GM04503 (cell line): ENCODE measurements around the gene TH.

ENCODE experiments used
- DNase-seq: peaks from one replicate; pipeline ENCODE4 v3.0.0-alpha.2; 2012; ENCODE audit warnings: low read depth

Gene TH

DNA sequence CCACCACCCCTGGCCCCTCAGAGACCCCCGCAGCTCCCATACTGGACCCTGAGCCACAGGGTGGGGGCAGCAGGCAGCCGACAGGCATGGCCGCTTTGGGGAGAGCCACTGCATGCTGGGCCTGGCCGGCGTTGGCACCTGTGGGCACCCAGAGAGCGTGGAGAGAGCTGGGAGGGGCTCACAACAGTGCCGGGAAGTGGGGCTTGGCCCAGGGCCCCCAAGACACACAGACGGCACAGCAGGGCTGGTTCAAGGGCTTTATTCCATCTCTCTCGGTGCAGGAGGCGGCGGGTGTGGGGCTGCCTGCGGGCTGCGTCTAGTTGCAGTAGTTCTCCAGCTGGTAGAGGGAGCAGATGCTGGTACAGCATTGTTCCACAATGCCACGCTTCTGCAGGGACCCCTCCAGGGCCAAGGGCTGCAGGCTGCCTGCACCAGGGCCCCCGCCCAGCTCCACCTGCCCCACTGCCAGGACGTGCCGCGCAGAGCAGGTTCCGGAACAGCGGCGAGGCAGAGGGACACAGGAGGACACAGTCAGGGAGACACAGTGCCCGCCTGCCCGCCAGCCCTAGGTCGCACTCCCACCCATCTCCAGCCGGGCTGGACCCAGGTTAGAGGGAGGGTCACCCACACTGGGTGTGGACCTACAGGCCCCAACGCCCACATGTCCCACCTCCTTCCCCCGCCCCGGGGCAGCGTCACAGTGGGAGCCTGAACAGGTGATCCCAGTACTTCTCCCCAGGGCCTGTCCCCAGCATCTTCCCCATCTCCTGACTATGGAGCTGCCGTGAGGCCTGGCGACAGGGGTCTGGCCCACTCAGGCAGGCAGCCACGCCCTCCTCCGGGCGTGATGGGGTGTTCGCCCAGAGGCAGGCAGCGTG, 11.8 kb downstream of the TH start:
- DNase-seq, result no peak

DNA sequence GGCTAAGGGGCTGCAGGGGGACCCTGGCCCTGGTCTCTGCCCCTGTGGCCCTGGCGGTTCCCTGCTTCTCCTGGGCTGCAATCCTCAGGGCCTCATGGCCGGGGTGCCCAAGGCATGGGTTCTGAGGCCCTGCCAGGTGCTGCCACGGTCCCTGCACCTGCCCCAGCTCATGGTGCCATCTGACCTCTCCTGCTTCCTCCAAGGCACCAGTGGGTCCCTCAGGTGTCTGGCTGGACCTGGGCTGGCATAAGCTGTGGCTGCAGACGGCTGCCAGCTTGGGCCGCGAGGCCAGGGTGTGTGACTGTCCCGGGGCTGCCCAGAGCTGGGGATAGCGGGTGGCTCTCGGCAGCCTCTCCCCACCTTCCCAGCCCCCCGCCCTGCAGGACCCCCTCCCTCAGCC, 12.6 kb downstream of the TH start:
- no peak for DNase-seq

DNA sequence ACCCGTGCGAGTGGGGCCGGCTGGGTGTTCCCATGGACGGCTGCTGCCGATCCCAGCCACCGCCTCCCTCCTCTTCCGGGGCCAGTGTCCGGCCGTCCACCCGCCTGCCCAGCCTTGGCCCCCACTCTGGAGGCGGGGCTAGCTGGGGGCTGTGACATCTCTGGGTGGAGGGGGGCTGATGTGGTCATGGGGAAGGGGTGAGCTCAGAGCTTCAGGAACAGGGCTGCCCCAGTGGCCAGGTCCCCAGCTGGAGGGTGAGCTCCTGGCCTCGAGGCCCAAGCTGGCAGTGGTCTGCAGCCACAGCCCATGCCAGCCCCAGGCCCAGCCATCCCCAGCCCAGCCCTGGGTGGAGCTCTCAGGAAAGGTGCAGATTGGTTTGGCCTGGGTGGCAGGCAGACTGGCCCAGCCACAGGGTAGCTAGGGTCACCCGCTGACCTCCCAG, 13.3 kb downstream of the TH start:
- no peak for DNase-seq

DNA sequence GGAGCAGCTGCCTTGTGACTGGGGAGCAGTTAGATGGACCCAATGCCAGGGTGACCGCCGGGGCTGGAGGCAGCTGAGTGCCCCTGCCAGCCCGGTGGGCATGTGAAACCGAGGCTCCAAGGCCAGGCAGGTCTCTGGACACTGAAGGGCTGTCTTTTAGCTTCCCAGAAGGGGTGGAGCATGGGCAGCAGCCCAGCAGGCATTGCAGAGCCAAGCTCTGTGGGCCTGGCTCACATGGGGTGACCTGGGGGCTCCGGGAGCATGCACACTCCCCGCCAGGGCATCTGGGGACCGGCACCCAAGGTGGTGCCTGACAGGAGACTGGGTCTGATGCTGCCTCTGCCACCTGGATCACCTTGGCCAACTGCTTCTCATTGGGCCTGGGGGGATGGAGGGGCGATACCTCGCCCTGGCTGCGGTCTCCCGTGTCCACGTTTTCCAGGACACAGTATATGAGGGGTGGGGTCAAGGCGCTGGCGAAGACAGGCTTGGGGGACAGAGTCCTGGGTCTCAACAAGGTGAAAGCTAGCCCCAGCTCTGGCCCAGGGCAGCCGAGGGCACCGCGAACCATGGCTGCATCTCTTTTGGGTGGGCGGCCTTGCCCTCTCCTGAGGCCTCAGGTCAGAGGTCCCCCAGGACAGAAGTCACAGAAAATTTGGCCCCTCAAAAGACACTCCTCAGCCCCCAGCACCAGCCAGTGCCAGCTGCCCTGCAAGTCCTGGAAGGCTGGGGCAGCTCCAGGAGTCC, 14.1 kb downstream of the TH start:
- no peak for DNase-seq

DNA sequence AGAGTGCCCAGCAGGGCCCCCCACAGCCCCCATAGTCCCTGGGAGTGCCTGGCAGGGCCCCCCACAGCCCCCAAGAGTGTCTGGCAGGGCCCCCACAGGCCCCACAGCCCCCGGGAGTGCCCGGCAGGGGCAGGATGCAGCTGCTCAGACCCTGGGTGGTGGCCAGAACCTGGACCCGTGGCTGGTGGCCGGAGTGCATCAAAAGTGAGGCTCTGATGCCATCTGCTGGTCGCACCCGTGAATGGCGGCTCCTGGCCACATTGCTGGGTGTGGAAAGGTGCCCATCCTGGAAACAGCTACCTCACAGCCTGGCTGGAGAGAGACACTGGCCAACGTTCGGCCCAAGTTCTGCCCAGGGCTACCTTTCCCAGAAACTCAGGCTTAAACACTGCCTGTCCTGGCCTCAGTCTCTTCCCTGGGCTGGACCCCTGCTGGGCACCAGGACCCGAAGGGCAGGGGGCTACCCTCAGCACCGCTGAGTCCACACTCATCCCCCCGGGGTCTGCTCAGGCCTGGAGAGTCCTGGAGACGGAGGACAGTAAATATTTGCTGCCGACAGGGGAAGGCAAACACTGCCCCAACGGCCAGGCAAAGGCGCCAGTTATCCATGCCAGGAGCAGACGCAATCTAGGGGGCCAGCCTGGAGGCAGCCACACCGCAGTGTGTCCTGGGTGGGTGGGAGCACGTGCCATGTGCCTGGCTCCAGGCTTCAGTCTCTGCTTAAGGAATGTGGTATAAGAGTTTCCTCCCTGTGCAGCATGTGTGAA, 15.0 kb downstream of the TH start:
- no peak for DNase-seq

DNA sequence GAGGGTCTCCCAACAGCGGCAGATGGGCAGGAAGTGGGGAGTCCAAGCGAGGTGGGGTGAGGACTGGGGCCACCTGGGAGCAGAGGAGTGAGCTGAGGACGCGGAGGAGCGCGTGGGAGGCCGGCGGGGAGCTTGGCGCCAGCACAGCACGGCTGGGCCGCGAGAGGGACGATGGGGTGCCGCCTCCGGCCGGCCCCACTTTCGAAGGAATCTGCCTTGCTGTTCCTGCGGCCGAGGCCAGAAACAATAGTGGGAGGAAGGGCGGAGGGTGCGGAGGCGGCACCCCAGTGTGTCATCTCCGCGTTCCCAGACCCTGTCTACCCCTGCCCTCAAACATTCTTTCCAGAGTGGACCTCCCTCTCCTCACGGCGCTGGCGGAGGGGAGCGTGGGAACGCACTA, 16.1 kb downstream of the TH start:
- DNase-seq, result no peak

DNA sequence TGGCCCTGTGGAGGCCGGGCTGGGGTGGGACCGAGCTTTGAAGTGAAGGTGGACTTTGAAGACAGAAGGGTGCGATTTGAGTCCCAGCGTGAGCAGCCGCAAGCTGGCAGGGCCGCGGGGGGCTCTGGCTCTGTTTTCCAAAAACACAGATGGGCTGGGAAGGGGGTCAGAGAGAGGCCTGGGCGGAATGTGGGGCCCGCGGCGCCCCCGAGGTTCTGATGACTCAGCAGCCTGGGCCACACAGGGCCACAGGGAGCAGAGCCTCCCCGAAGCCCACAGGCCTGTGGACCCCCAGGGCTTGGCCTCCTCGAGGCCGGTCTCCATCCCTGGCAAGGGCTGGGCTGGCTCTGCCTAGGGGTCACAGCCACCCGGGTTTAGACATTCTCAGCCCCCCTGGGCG, 16.7 kb downstream of the TH start:
- DNase-seq, result no peak

DNA sequence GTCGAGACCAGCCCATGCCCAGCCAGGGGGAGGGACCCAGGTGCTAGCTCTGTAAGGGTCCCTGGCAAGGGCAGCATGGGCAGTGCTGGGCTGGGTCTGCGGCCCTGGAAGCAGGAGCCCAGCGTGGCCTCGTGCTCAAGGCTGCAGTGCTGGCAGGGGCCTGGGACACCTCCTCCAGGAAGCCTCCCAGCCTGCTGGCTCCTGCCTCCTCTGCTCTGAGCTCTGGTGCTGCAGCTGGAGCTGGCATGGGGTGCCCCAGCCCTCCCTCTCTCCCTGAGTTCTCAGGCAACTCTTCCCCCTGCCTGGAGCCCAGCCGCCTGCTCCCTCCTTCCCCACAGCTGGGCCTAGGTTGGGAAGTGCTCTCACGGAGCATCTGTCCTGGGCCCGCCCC, 17.4 kb downstream of the TH start:
- no peak for DNase-seq

DNA sequence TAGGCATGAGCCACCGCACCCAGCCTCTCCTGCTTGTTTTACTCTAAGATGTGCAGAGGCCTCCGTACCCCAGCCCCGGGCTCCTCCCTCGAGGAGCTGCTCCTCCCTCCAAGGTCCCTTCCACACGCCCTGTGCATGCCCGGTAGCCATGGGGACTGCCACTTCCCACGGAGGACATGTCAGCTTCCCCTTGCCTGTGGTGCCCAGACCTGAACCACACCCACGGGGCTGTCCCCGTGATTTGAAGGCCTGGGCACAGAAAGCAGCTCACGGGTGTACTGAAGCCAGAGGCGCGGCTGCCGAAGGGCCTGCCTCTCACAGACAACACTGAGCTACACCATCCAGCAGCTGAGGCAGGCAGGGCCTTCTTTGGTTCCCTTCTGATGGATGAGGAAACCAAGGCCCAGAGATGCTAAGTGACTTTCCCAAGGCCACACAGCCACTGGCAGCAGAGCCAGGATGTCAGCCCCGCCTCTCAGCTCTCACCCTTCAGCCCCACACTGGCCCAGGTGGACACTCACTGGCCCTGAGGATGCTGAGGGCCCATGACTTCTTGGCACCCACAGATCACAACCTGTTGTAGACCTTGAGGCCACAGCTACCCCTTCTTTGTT, 17.9 kb downstream of the TH start:
- DNase-seq, result no peak

DNA sequence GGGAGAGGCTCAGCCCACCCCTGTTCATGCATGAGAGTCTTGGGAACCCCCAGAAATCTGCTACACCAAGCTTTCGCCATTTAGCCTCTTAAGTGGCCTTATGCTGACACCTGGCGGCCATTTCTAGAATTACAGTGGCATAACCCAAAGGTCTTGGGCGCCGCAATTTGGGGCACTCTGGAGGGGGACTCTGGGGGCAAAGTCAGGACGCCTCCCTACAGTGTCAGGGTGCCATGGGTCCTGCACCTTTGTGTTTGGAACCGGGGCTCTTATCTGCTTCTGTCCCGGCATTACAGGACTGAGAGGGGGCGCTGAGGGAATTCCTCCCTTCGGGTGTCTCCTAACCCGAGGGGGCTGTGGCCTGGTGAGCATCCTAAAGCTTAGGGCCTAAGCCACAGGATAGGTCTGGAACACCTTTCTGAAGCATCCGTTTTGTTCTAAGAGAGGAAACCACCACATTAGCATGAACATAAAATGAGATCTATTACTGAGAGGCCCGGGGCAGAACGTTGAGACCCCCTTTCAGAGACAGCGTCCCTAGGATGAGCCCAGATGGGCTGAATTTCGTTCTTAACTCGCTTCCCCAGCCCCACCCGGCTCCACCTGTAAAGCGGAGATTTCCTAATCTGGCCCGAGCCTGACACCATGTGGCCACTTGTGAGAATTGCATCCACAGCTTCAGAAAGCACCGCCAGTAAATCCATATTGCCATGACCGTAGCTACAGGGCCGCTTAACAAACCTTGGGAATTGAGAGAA, 19.9 kb downstream of the TH start:
- DNase-seq, result no peak

DNA sequence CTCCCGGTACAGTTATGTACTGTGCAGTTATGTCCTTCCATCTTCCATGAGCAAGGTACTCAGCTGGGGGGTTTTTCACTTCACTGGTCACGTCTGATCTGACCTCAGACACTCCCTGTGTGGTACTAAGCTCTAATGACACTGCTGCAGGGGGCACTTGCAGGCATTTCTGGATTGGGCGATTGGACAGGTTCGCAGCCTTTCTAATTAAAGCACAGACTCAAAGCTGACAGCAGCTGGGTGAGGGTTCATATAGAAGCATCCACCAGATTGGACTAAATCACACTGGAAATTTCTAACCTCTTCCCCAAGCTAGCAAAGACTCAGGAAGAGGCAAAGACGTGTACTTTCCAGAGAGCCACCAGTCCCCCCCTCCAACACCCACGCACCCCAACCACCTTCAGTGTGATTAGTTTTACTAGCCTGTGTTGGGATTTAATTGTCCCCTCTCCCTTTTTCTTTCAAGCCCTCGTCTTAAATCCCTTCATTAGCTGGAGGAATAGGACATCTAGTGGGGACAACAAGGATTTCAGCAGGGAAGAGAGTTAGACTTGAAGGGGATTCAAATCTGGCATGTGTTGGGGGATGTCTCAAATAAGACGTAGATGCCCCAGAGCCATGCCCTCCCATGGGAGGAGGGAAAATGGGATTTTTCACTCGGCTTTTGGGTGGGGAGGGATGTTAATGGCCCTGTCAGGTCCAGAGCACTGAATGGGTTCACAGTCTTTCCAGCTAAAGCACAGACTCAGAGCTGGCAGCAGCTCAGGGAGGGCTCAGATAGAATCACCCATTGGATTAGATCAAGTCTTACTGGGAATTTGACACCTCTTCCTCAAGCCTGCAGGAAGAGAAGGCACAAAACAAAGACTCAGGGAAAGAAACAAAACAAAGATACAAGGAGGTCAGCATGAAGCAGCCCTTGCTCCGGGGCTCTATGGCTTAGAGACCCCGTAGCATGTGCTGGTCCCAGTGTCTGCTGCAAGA, 21.5 kb downstream of the TH start:
- DNase-seq, result no peak

DNA sequence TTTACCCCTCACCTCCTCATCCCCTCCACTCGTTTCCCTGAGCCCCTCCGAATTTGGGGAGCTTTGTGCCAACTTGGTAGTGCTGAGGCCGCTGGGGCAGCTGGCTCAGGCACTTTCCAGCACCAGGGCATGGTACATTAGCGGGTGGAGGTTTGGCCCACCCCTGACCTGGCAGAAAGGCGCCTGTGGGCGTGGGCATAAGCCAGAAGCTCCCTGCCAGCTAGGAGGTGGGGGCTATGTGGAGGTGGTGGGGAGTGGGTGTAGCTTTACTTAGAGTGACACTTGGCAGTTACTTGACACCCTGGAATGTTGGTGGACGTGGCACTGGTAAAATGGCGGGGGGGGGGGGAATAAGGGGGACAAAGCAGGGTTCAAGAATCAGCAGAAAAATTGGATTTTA, 22.2 kb downstream of the TH start:
- no peak for DNase-seq

DNA sequence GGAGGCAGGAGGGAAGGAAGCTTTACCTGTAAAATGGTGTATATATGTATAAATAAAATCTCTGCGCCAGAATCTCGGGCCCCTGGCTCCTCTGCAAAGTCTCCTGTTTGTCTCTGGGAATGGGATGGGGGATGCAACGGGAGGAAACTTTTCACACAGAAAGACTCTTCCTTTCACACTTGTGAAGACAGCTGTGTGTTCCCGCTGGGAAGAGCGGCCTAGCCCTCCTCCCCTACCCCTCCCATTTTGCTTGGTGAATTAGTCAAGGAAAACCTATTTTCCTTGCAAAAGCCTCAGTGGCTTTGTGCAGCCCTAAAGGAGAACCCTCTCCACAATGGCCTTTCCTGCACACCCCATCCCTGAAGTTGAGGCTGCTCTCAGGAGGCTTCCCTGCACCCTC, 23.0 kb downstream of the TH start:
- DNase-seq, result no peak

DNA sequence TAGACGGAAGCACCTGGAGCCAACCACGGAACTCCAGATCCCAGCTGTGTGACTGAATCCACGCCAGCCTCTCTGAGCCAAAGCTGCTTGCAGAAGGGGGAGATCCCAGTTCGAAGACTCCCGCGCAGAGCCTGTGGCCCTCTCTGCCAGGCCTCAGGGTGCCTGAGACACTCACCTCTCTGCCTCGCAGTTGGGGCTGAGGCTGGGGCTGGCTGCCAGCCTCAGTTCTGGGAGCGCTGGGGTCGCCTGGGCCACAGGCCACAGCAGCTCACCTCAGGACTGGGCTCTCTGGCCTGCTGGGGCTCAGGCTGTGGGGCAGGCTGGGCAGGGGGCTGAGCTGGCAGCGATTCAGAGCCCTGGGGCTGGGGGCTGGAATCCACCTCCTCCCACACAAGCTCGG, 24.2 kb downstream of the TH start:
- DNase-seq, result no peak

DNA sequence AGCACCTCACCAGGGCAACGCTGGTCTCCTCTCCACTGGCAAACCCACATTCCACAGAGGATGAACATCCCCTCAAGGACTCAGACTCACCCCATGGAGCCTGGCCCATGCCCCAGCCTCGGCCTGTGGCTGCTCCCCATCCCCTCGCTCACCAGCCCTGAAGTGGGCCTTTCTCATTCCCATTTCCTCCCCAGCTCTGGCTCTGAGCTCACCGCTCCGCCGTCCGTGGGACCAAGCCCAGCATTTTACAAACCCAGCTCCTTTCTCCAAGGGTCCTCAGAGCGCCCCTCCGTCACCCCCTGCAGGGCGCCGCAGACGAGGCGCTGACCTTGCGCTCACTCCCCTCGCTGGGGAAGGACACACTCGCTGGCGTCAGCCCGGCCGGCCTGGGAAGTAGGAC, 25.6 kb downstream of the TH start:
- DNase-seq, result no peak

DNA sequence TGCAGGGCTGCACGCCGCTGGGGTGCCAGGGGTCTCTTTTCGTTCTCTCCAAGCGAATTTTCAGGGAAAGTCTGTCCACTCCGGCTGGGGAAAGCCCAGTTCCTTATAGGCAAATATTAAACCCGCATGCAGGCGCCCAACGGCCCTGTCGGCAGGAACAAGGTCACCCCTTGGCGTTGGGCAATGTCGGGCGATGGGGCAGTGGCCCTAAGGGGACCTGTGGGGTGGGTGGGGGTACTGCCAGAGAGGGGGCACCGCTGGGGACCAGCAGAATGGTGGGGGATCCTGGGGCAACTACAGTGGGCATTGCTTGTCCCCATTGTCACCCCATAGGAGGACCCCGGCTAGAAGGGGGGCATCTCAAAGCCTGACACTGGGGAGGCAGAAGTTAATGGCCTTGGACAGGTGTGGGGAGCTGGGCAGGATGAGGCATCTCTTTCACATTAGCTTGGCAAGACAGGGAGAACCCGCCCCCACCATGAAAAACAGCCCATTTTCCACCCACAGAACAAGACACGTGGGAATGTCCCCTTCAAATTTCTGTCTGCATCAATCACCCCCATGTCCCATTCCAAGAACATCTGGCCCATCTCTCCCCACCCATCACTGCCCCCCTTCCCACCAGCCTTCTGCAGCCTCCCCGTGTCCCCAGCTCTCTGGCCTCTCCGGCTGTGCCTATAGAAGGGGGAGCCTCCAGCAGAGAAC, 26.9 kb downstream of the TH start:
- DNase-seq, result no peak

DNA sequence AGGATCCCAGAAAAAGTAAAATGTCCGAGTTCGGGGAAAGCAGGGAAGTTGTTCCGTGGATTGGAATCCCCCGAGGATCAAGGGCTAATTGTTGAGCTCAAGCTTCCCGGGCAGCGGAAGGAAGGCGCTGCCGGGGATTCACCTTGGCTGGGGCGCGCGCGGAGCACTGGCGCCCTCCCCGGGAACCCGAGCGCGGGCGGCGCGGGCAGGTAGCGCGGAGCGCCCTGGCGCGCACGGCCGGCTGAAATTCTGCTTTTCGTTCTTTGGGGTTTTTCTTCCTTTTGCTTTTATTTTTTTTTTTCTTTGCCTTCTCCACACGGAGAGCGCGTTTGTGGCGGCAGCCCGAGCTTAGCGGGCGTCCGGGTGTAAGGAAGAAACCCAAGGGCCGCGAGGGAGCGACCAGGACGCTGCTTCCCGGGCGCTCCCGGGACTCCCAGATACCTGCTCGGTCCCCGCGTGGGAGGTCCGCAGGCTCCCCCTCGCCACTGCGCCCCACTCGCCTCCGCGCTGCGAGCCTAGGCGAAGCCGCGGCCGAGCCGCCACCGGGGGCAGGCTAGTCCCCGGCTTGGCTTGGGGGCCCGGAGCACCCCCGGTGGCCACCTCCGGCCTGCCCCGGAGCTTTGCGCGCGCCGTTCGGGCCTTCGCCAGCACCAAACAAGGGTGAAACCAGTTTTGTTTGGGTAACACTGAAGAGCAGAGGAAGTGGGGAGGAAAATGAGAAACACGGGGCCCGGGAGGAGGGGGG, 27.6 kb downstream of the TH start:
- DNase-seq, result no peak

DNA sequence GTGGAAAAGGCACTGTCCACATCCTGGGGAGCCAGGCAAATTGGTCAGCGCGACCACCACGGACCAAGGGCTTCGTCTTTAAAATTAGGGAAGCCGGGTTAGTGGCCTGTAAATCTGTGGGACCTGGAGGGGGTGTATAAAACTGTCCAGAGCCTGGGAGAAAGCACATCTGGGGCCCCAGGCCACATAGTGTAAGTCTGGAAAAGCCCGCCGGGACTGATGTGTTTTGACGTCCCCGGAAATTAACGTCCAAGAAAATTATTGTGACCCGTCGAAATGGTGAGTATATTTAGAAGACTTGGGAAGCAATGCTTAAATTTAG, 28.2 kb downstream of the TH start:
- DNase-seq, result no peak

DNA sequence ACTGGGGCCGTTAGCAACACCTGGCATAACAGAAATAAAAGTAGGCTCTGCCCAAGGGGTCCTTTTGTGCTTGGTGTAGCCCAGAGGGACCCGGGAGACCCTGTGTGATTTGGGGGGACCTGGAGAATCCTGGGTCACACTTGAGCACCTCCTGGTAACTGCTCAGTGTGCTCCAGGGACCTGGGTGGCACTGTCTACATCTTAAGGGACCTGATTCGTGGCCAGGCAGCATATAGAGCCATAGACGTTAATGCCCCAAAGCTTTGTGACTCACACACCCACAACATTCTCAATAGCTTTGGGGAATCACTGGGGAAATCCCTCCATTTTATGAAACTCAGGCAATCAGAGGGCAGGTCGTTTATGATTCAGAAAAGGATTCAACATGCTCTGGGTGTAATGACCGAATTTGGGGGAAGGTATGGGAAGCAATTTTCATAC, 28.8 kb downstream of the TH start:
- no peak for DNase-seq
